PFSK-1 (cell line): ENCODE results near the gene RERG.

ENCODE experiments used
- FOXP2 ChIP-seq: optimal IDR thresholded peaks from 2 replicates; pipeline ENCODE3; 2011; ENCODE audit warnings: borderline replicate concordance, control low read depth, inconsistent platforms; ENCODE audit not compliant: insufficient read depth; ENCODE audit errors: extremely low read length, extremely low read depth
- POLR2AphosphoS5 ChIP-seq: IDR thresholded peaks from 2 replicates; pipeline ENCODE4 v1.6.1; 2012; ENCODE audit warnings: low read depth, mild to moderate bottlenecking, control low read depth, low read length, moderate library complexity
- REST ChIP-seq, 2 experiments: IDR thresholded peaks; 2 replicates each; pipeline versions ENCODE4 v1.6.1 to v1.8.0; 2011 to 2012; ENCODE audit warnings: low read depth in 2 of 2, low read length in 2 of 2, control low read depth in 1 of 2, inconsistent platforms in 1 of 2, mild to moderate bottlenecking in 1 of 2, moderate library complexity in 1 of 2; ENCODE audit not compliant: insufficient read depth in 1 of 2
- SIN3A ChIP-seq: IDR thresholded peaks from 2 replicates; pipeline ENCODE4 v1.6.1; 2012; ENCODE audit warnings: mild to moderate bottlenecking, low read length, moderate library complexity, borderline replicate concordance; ENCODE audit not compliant: insufficient read depth
- TAF1 ChIP-seq: IDR thresholded peaks from 2 replicates; pipeline ENCODE4 v1.6.1; 2012; ENCODE audit warnings: low read length, control low read depth, borderline replicate concordance; ENCODE audit not compliant: insufficient read depth

Gene RERG

DNA sequence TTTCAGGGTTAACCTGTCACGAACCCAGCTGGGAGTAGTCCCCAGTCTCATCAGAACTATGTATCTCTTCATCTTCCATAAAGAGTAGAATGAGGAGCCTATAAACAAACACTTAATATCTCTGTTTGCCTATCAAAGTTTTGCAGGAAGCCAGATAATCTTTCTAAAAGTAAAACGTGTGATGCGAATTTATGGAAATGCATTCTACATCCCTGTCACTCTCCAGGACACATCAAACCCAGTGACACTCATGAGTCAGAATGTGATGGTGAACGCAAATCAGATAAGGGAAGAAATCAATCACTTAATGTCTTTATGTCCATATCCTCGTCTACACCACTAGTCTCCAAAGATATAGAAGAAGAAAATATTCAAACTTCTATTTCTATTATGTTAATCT is 37.4 kb downstream of the RERG start:
- no peak for TF ChIP-seq REST (IDR thresholded peaks at IDR 0.05; ENCODE audit: insufficient read depth in 1 of 2, low read depth in 2 of 2, low read length in 2 of 2)
- TF ChIP-seq FOXP2, result no peak
- no peak for TF ChIP-seq TAF1
- no peak for TF ChIP-seq POLR2AphosphoS5
- TF ChIP-seq SIN3A, result no peak

DNA sequence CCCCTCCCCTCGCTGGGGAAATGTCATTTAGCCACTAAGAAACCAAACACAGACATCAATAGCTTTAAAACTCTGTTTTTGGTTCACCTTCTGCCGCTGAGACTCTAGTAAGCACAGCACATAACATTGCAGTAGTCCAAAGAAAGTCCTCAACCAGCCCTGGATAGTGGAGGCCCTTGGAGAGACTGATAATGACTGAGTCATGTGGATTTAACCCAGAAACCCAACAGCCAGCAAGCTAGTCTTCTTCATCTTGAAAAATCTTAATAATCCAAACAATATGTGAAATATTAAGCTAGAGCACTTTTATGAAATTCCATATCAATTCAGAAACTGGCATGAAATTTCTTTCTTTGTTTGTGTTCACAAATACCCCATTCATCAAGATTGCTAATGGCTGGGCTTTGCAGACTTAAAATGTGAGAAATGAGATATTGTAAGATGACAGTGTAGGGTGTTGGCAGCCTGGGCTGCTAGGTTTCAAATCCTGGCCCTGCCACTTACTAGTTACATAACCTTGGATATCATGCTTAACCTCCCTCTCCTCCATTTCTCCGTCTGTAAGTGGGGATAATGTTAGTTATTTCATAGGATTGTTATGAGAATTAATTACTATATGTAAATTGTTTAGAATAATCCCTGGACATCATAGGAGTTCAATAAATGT is 40.1 kb downstream of the RERG start:
- TF ChIP-seq REST (IDR thresholded peaks at IDR 0.05; ENCODE audit: insufficient read depth in 1 of 2, low read depth in 2 of 2, low read length in 2 of 2), result no peak
- no peak for TF ChIP-seq POLR2AphosphoS5
- no peak for TF ChIP-seq FOXP2

DNA sequence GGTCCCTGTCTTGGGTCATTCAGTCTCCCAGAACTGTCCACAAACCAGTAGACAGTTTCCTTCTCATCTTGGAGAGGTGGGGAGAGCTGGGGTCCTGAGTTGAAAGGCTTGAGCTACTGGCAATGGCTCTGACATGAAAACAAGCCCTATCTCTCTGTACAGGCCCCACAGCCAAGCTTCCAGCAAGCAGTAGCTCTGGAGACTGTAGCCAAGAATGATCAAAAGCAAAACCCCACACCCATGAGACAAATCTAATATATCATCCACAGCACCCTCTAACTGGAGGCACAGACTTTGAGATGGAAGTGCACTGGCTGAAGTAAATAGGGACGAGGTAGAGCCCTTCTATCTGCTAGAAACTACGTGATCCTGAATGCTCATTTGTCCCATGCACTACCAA is 40.9 kb downstream of the RERG start:
- no peak for TF ChIP-seq POLR2AphosphoS5
- TF ChIP-seq SIN3A, result no peak
- no peak for TF ChIP-seq TAF1
- no peak for TF ChIP-seq FOXP2

DNA sequence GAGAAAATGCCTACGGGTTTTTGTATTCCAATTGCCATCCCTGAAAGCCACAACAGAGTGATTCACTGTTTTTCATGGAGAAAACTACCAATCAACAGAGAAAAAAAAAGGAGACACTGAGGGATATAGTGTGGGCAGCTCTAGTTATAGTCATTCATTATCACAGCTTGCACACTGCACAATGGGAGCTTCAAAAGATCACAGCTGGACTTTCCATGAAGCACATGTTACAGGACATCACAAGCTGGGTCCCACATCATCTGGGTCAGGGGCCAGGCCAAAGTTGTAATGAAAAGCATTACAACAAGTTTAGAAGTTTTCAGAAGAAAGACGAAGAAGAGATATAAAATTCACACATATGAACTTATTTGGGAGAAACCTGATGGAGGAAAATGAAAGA is 41.5 kb downstream of the RERG start:
- TF ChIP-seq TAF1, result no peak
- no peak for TF ChIP-seq FOXP2
- no peak for TF ChIP-seq POLR2AphosphoS5
- TF ChIP-seq SIN3A, result no peak
- TF ChIP-seq REST (IDR thresholded peaks at IDR 0.05; ENCODE audit: insufficient read depth in 1 of 2, low read depth in 2 of 2, low read length in 2 of 2), result no peak

GRCh38 chr12:15173142-15173541 is 48.1 kb downstream of the RERG start:
- no peak for TF ChIP-seq SIN3A
- no peak for TF ChIP-seq REST (IDR thresholded peaks at IDR 0.05; ENCODE audit: insufficient read depth in 1 of 2, low read depth in 2 of 2, low read length in 2 of 2)
- no peak for TF ChIP-seq TAF1
- no peak for TF ChIP-seq POLR2AphosphoS5
